Calu3 (cell line): ENCODE measurements around the gene ABHD12. TPM values are rescaled to one million over a fixed set of nuclear protein-coding genes. Genes with fewer than 3 reads are reported as not detected.
A peak's percentile ranks its signal among the peaks of the same experiment; 100 is the strongest.

ENCODE experiments used
- BruUV-seq: library from RNA; stranded (reverse); fragments of 400-500 nt; replicated peaks from 2 replicates; lab custom pipeline; 2021; lab: Mats Ljungman, UMichigan
- CTCF ChIA-PET: fragments of 300-600 bp; sonication (Branson Sonifier 250); formaldehyde crosslinking; loops from one replicate; lab custom pipeline; 2022; ENCODE audit warnings: antibody characterized with exemption; lab: Charles Lee
- DNase-seq: peaks from one replicate; pipeline ENCODE4 v3.0.0; 2022
- H3K27ac Mint-ChIP-seq: one replicate; pipeline ENCODE4 v1.8.0; 2022; ENCODE audit warnings: mixed read lengths; ENCODE audit not compliant: unreplicated experiment
- H3K27me3 Mint-ChIP-seq: one replicate; pipeline ENCODE4 v1.8.0; 2022; ENCODE audit warnings: mixed read lengths; ENCODE audit not compliant: unreplicated experiment
- H3K36me3 Mint-ChIP-seq: one replicate; pipeline ENCODE4 v1.8.0; 2022; ENCODE audit warnings: mild to moderate bottlenecking, moderate library complexity, mixed read lengths; ENCODE audit not compliant: insufficient read depth, unreplicated experiment
- H3K4me1 Mint-ChIP-seq: one replicate; pipeline ENCODE4 v1.8.0; 2022; ENCODE audit warnings: mild to moderate bottlenecking, low read depth, mixed read lengths; ENCODE audit not compliant: unreplicated experiment
- H3K4me3 Mint-ChIP-seq: one replicate; pipeline ENCODE4 v1.8.0; 2022; ENCODE audit warnings: mild to moderate bottlenecking, low read depth, moderate library complexity, mixed read lengths; ENCODE audit not compliant: unreplicated experiment
- H3K9me3 Mint-ChIP-seq: one replicate; pipeline ENCODE4 v1.8.0; 2022; ENCODE audit warnings: low read depth, mixed read lengths; ENCODE audit not compliant: unreplicated experiment
- intact Hi-C: fragments of 100-400 bp; cut with micrococcal nuclease; formaldehyde crosslinking; loops from one replicate; pipeline ENCODE4 v1.10.0; 2022; ENCODE audit not compliant: unreplicated experiment
- total RNA-seq: library from RNA; stranded (reverse); gene quantifications from 2 replicates; pipeline ENCODE4 v1.2.3, GENCODE V29; 2022
- TF ChIP-seq, protein P1 (sequence below): fragments of 200-600 bp; IDR thresholded peaks from one replicate; pipeline ENCODE4 v1.8.0; 2022; ENCODE audit warnings: antibody characterized with exemption; ENCODE audit not compliant: unreplicated experiment

The ABHD12 gene
- total RNA-seq, 1 experiment from 2014 or later, result 21.3 TPM

DNA sequence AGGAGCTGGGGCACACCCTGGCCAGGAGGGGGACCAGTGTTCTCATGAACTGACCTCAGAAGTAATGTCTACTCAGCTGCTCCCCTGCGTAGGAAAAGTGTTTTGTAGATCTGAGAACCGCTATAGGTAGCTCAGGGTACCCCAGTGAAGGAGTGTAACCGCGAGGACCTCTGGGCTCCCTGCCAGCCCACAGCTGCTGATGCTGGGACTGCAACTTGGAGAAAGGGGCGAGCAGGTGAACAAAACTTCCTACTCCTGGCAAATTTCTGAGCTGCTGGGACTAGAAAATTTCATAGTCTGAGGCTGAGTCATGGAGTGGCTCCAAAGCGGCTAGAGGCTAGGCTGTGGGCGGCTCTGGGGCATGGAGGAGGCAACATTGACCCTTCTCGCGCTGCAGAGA, 90.8 kb downstream of the ABHD12 start:
- H3K4me3 Mint-ChIP-seq, result no peak overlapping the region
- H3K4me1 Mint-ChIP-seq, result no peaks in the 10 kb centered on the region
- no peak for DNase-seq
- no peaks in the 10 kb centered on the region for H3K9me3 Mint-ChIP-seq
- CTCF ChIA-PET, result interaction anchor here (0.6 to 1.0 kb wide), 5 partner anchors 10 to 107 kb away, joined by 3 to 10 read pairs (median 4); no protein-coding TSS in a partner anchor
- TF ChIP-seq, protein P1, sequence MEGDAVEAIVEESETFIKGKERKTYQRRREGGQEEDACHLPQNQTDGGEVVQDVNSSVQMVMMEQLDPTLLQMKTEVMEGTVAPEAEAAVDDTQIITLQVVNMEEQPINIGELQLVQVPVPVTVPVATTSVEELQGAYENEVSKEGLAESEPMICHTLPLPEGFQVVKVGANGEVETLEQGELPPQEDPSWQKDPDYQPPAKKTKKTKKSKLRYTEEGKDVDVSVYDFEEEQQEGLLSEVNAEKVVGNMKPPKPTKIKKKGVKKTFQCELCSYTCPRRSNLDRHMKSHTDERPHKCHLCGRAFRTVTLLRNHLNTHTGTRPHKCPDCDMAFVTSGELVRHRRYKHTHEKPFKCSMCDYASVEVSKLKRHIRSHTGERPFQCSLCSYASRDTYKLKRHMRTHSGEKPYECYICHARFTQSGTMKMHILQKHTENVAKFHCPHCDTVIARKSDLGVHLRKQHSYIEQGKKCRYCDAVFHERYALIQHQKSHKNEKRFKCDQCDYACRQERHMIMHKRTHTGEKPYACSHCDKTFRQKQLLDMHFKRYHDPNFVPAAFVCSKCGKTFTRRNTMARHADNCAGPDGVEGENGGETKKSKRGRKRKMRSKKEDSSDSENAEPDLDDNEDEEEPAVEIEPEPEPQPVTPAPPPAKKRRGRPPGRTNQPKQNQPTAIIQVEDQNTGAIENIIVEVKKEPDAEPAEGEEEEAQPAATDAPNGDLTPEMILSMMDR, result no peak
- no TSS peak for BruUV-seq
- no peak overlapping the region for H3K27ac Mint-ChIP-seq
- H3K36me3 Mint-ChIP-seq, result peaks cover 67% of the 10 kb centered on the region
- intact Hi-C loops, result no loop called here
- H3K27me3 Mint-ChIP-seq, result no peaks in the 10 kb centered on the region

DNA sequence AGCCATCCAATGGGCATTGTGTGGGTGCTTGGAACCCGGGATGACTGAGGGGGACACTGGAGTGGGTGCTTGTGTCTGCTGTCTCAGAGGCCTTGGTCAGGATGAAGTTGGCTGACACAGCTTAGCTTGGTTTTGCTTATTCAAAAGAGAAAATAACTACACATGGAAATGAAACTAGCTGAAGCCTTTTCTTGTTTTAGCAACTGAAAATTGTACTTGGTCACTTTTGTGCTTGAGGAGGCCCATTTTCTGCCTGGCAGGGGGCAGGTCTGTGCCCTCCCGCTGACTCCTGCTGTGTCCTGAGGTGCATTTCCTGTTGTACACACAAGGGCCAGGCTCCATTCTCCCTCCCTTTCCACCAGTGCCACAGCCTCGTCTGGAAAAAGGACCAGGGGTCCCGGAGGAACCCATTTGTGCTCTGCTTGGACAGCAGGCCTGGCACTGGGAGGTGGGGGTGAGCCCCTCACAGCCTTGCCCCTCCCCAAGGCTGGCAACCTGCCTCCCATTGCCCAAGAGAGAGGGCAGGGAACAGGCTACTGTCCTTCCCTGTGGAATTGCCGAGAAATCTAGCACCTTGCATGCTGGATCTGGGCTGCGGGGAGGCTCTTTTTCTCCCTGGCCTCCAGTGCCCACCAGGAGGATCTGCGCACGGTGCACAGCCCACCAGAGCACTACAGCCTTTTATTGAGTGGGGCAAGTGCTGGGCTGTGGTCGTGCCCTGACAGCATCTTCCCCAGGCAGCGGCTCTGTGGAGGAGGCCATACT, 93.3 kb downstream of the ABHD12 start:
- DNase-seq, result no peak
- Mint-ChIP-seq H3K9me3 (no peaks in the 10 kb centered on the region), H3K4me1 (no peaks in the 10 kb centered on the region), H3K4me3 (no peak overlapping the region), H3K27ac (no peak overlapping the region), H3K27me3 (no peaks in the 10 kb centered on the region), H3K36me3 (peaks cover 88% of the 10 kb centered on the region)
- TF ChIP-seq, protein P1, result no peak
- TSS peak; percentile 68 for BruUV-seq
- CTCF ChIA-PET, result no interaction called here
- intact Hi-C loops, result no loop called here

DNA sequence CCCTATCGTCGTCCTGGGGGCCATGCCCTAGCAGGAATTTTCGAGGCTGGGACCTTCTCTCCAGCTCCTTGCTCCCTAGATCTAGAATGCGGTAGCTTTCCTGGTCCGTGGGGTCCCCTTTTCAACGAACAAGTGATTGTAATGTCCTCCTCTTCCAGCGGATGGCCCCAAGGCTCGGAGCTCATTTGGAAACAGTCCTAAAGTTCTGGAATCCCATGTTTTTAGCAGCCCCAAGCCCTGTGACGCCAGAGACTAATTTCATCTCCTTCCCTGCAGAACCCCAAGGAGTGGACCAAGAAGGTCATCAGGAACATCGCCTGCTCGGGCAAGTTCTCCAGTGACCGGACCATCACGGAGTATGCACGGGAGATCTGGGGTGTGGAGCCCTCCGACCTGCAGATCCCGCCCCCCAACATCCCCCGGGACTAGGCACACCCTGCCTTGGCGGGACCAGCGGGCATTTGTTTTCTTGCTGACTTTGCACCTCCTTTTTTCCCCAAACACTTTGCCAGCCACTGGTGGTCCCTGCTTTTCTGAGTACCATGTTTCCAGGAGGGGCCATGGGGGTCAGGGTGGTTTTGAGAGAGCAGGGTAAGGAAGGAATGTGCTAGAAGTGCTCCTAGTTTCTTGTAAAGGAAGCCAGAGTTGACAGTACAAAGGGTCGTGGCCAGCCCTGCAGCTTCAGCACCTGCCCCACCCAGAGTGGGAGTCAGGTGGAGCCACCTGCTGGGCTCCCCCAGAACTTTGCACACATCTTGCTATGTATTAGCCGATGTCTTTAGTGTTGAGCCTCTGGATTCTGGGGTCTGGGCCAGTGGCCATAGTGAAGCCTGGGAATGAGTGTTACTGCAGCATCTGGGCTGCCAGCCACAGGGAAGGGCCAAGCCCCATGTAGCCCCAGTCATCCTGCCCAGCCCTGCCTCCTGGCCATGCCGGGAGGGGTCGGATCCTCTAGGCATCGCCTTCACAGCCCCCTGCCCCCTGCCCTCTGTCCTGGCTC, 94.2 kb downstream of the ABHD12 start:
- Mint-ChIP-seq H3K27me3 (no peaks in the 10 kb centered on the region), H3K27ac (no peak overlapping the region), H3K4me1 (no peaks in the 10 kb centered on the region), H3K9me3 (no peaks in the 10 kb centered on the region), H3K36me3 (peaks cover 84% of the 10 kb centered on the region), H3K4me3 (no peak overlapping the region)
- CTCF ChIA-PET, result no interaction called here
- TF ChIP-seq, protein P1, result no peak
- intact Hi-C loops, result no loop called here
- no TSS peak for BruUV-seq
- no peak for DNase-seq

DNA sequence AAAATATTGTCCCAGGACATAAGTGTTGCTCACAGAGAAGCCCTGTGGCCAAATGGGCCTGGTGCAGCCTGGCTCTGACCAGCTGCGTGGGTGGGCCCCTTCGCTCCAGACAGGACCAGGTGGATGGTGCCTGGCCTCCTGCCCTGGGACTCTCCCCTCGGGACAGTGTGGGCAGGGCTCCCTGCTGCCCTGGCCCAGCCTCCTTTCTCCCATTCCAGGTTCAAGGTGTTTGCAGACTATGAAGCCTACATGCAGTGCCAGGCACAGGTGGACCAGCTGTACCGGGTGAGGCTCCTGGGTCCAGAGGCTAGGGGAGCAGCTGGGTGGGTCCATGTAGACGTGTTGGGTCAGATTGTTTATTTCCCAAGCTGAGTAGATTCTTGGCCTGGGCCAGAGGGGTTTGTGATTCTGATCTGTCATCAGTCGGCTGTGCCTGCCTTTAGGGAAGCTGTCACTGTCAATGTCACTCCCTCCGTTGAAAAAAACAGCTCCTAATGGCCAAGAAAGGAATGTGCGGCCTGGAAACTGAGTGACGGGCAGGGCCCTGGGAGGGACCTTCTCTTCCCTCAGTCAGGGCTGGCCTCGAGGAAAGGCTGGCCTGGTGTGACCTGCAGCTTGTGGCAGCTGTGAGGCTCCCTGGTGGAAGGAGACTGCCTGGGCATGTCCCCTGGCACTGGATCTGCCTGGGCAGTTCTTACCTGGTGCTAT, 95.1 kb downstream of the ABHD12 start:
- no peak overlapping the region for H3K4me3 Mint-ChIP-seq
- peaks cover 85% of the 10 kb centered on the region for H3K36me3 Mint-ChIP-seq
- H3K9me3 Mint-ChIP-seq, result no peaks in the 10 kb centered on the region
- TF ChIP-seq, protein P1, result no peak
- CTCF ChIA-PET, result no interaction called here
- H3K27me3 Mint-ChIP-seq, result no peaks in the 10 kb centered on the region
- H3K27ac Mint-ChIP-seq, result no peak overlapping the region
- no peak for DNase-seq
- intact Hi-C loops, result no loop called here
- no peaks in the 10 kb centered on the region for H3K4me1 Mint-ChIP-seq
- no TSS peak for BruUV-seq
